ENCODE data around the gene RXRB. TPM values are rescaled to one million over a fixed set of nuclear protein-coding genes. Genes with fewer than 3 reads are reported as not detected.

The RXRB gene
- total RNA-seq, 3 donors from 2014 or later = 55.2 to 62.3 (median 60.8) TPM

- no peaks in the 10 kb centered on the region for H3K27me3 Mint-ChIP-seq (ENCODE audit: low read depth)
- H3K36me3 Mint-ChIP-seq (ENCODE audit: insufficient read depth) = peaks cover 42% of the 10 kb centered on the region
- H3K4me3 Mint-ChIP-seq = peak overlapping the region; percentile 100
- H3K9me3 Mint-ChIP-seq = no peaks in the 10 kb centered on the region
- peaks cover 62% of the 10 kb centered on the region for H3K4me1 Mint-ChIP-seq (ENCODE audit: low read depth)
- ATAC-seq (no peak), DNase-seq (no peak)
Observed at GRCh38 chr6:33206027-33206863, 5.8 kb upstream of the RXRB start.

- peak; percentile 16 to 33 for ATAC-seq
Observed at GRCh38 chr6:33205191-33206026, 4.9 kb upstream of the RXRB start.

GRCh38 chr6:33204415-33205190 is 4.1 kb upstream of the RXRB start, which contains the start of gene HSD17B8:
TSS of gene HSD17B8 (plus strand) at chr6:33204655. CDS start at chr6:33204669, 14 bp downstream.
- Mint-ChIP-seq H3K4me3 (peak within 1 kb of the TSS; percentile 100), H3K27me3 (ENCODE audit: low read depth) (no peaks in the 10 kb centered on the region)

More at GRCh38 chr6:33205191-33206026, 4.9 kb upstream of the RXRB start:
- DNase-seq = peak; percentile 18
- Mint-ChIP-seq H3K27me3 (ENCODE audit: low read depth) (no peaks in the 10 kb centered on the region), H3K4me1 (ENCODE audit: low read depth) (peaks cover 69% of the 10 kb centered on the region), H3K4me3 (peak overlapping the region; percentile 100), H3K36me3 (ENCODE audit: insufficient read depth) (peaks cover 39% of the 10 kb centered on the region), H3K9me3 (no peaks in the 10 kb centered on the region)

GRCh38 chr6:33204165-33204414 is 3.6 kb upstream of the RXRB start:
- ATAC-seq = no peak
- H3K27me3 Mint-ChIP-seq (ENCODE audit: low read depth) = no peaks in the 10 kb centered on the region
- peak overlapping the region; percentile 100 for H3K4me3 Mint-ChIP-seq
- H3K36me3 Mint-ChIP-seq (ENCODE audit: insufficient read depth) = peaks cover 28% of the 10 kb centered on the region
- H3K4me1 Mint-ChIP-seq (ENCODE audit: low read depth) = peaks cover 67% of the 10 kb centered on the region
- DNase-seq = no peak
- no peaks in the 10 kb centered on the region for H3K9me3 Mint-ChIP-seq

More at GRCh38 chr6:33204415-33205190, 4.1 kb upstream of the RXRB start, which contains the start of gene HSD17B8:
- Mint-ChIP-seq H3K36me3 (ENCODE audit: insufficient read depth) (peaks cover 31% of the 10 kb centered on the region), H3K9me3 (no peaks in the 10 kb centered on the region), H3K4me1 (ENCODE audit: low read depth) (peaks cover 68% of the 10 kb centered on the region)
- ATAC-seq = peak; percentile 56 to 60
- DNase-seq = peak; percentile 87

- Mint-ChIP-seq H3K9me3 (no peaks in the 10 kb centered on the region), H3K4me1 (ENCODE audit: low read depth) (peaks cover 67% of the 10 kb centered on the region), H3K27me3 (ENCODE audit: low read depth) (no peaks in the 10 kb centered on the region), H3K36me3 (ENCODE audit: insufficient read depth) (peaks cover 28% of the 10 kb centered on the region), H3K4me3 (peak overlapping the region; percentile 100)
- ATAC-seq (no peak), DNase-seq (no peak)
Observed at GRCh38 chr6:33203443-33204164, 3.1 kb upstream of the RXRB start.

- H3K27me3 Mint-ChIP-seq (ENCODE audit: low read depth) = no peaks in the 10 kb centered on the region
- H3K4me1 Mint-ChIP-seq (ENCODE audit: low read depth) = peaks cover 75% of the 10 kb centered on the region
- H3K36me3 Mint-ChIP-seq (ENCODE audit: insufficient read depth) = peaks cover 28% of the 10 kb centered on the region
- DNase-seq = no peak
- H3K4me3 Mint-ChIP-seq = peak overlapping the region; percentile 100
- ATAC-seq = no peak
- no peaks in the 10 kb centered on the region for H3K9me3 Mint-ChIP-seq
Observed at GRCh38 chr6:33202799-33203198, 2.3 kb upstream of the RXRB start.

GRCh38 chr6:33201935-33202334 is 1.5 kb upstream of the RXRB start:
- Mint-ChIP-seq H3K27me3 (ENCODE audit: low read depth) (no peaks in the 10 kb centered on the region), H3K9me3 (no peaks in the 10 kb centered on the region), H3K36me3 (ENCODE audit: insufficient read depth) (peaks cover 32% of the 10 kb centered on the region), H3K4me3 (peak overlapping the region; percentile 100), H3K4me1 (ENCODE audit: low read depth) (peaks cover 82% of the 10 kb centered on the region)
- DNase-seq = no peak
- ATAC-seq = no peak

GRCh38 chr6:33201147-33201545 is 681 bp upstream of the RXRB start:
- ATAC-seq (no peak), DNase-seq (no peak)
- Mint-ChIP-seq H3K4me1 (ENCODE audit: low read depth) (peaks cover 78% of the 10 kb centered on the region), H3K4me3 (peak overlapping the region; percentile 100), H3K9me3 (no peaks in the 10 kb centered on the region), H3K27me3 (ENCODE audit: low read depth) (no peaks in the 10 kb centered on the region), H3K36me3 (ENCODE audit: insufficient read depth) (peaks cover 36% of the 10 kb centered on the region)

- ATAC-seq (peak; percentile 46 to 49), DNase-seq (peak; percentile 52)
- peaks cover 45% of the 10 kb centered on the region for H3K36me3 Mint-ChIP-seq (ENCODE audit: insufficient read depth)
- no peaks in the 10 kb centered on the region for H3K9me3 Mint-ChIP-seq
- H3K4me1 Mint-ChIP-seq (ENCODE audit: low read depth) = peaks cover 65% of the 10 kb centered on the region
- peak overlapping the region; percentile 100 for H3K4me3 Mint-ChIP-seq
- H3K27me3 Mint-ChIP-seq (ENCODE audit: low read depth) = no peaks in the 10 kb centered on the region
Observed at GRCh38 chr6:33199687-33200218, 712 bp downstream of the RXRB start.

- ATAC-seq = no peak
- no peaks in the 10 kb centered on the region for H3K27me3 Mint-ChIP-seq (ENCODE audit: low read depth)
- peaks cover 63% of the 10 kb centered on the region for H3K4me1 Mint-ChIP-seq (ENCODE audit: low read depth)
- DNase-seq = no peak
- no peaks in the 10 kb centered on the region for H3K9me3 Mint-ChIP-seq
- H3K4me3 Mint-ChIP-seq = peak overlapping the region; percentile 100
- H3K36me3 Mint-ChIP-seq (ENCODE audit: insufficient read depth) = peaks cover 48% of the 10 kb centered on the region
Observed at GRCh38 chr6:33198853-33199436, 1.5 kb downstream of the RXRB start.

GRCh38 chr6:33198159-33198852 is 2.2 kb downstream of the RXRB start:
- ATAC-seq (no peak), DNase-seq (no peak)
- peaks cover 46% of the 10 kb centered on the region for H3K36me3 Mint-ChIP-seq (ENCODE audit: insufficient read depth)
- H3K4me3 Mint-ChIP-seq = peak overlapping the region; percentile 100
- peaks cover 63% of the 10 kb centered on the region for H3K4me1 Mint-ChIP-seq (ENCODE audit: low read depth)
- no peaks in the 10 kb centered on the region for H3K9me3 Mint-ChIP-seq
- no peaks in the 10 kb centered on the region for H3K27me3 Mint-ChIP-seq (ENCODE audit: low read depth)

- Mint-ChIP-seq H3K36me3 (ENCODE audit: insufficient read depth) (peaks cover 39% of the 10 kb centered on the region), H3K4me3 (peak overlapping the region; percentile 67), H3K9me3 (no peaks in the 10 kb centered on the region), H3K4me1 (ENCODE audit: low read depth) (peaks cover 59% of the 10 kb centered on the region), H3K27me3 (ENCODE audit: low read depth) (peaks cover 2% of the 10 kb centered on the region)
- DNase-seq (no peak), ATAC-seq (peak; percentile 29 to 30)
Observed at GRCh38 chr6:33197431-33198048, 2.9 kb downstream of the RXRB start.

Data from activated T-cell treated with anti-CD3 and anti-CD28 coated beads, Interleukin-2, amount 50 U/mL, for 4 hours (primary cell).